ENCODE results near the gene PKD2L2.
"Not testable (repeated sequence)": the region's sequence is repeated elsewhere in the genome, so short reads cannot be mapped to it uniquely, and the experiment has no call there.

Gene PKD2L2

DNA sequence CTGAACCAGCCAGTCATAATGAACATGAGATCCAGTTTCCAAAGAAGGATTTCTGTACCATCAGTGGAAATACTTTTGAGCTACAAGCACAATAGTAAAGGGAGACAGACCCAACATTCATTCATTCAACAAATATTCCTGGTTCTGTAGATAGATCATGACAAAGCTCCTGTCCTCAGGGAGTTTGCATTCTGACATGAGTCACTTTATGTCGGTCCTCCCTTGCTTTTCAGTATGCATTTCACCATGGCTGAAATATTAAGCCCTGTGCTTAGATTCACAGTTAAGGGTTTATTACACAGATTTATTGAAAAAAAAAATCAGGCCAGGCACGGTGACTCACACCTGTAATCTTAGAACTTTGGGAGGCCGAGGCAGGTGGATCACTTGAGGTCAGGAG lies 27.0 kb upstream of the PKD2L2 start:
- Histone ChIP-seq H3K4me3 (ENCODE audit: low read length in 2 of 2) (no peak overlapping the region), H3K27ac (ENCODE audit: low read length) (no peak overlapping the region), H3K36me3 (ENCODE audit: control insufficient read depth in 2 of 2, insufficient read depth in 2 of 2, low read length in 2 of 2) (no peaks in the 10 kb centered on the region), H3K27me3 (ENCODE audit: control insufficient read depth in 1 of 2, insufficient read depth in 2 of 2, low read length in 2 of 2) (no peaks in the 10 kb centered on the region), H3K9ac (ENCODE audit: low read length in 2 of 2) (no peak overlapping the region), H3K4me1 (ENCODE audit: control insufficient read depth, insufficient read depth, low read length) (no peaks in the 10 kb centered on the region), H3K9me3 (ENCODE audit: control insufficient read depth in 2 of 2, low read length in 2 of 2) (no peaks in the 10 kb centered on the region)

DNA sequence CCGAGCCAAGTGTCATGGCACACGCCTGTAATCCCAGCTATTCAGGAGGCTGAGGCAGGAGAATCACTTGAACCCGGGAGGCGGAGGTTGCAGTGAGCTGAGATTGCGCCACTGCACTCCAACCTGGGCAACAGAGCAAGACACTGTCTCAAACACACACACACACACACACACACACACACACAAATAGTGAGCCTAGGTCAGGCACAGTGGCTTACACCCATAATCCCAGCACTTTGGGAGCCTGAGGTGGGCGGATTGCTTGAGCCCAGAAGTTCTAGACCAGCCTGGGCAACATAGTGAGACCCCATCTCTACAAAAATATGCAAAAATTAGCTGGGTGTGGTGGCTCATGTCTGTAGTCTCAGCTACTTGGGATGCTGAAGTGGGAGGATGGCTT lies 25.6 kb upstream of the PKD2L2 start:
- not testable (repeated sequence) for H3K9ac ChIP-seq (ENCODE audit: low read length in 2 of 2); H3K27me3 ChIP-seq (ENCODE audit: control insufficient read depth in 1 of 2, insufficient read depth in 2 of 2, low read length in 2 of 2); H3K36me3 ChIP-seq (ENCODE audit: control insufficient read depth in 2 of 2, insufficient read depth in 2 of 2, low read length in 2 of 2); H3K9me3 ChIP-seq (ENCODE audit: control insufficient read depth in 2 of 2, low read length in 2 of 2); H3K4me1 ChIP-seq (ENCODE audit: control insufficient read depth, insufficient read depth, low read length); H3K4me3 ChIP-seq (ENCODE audit: low read length in 2 of 2); H3K27ac ChIP-seq (ENCODE audit: low read length)

DNA sequence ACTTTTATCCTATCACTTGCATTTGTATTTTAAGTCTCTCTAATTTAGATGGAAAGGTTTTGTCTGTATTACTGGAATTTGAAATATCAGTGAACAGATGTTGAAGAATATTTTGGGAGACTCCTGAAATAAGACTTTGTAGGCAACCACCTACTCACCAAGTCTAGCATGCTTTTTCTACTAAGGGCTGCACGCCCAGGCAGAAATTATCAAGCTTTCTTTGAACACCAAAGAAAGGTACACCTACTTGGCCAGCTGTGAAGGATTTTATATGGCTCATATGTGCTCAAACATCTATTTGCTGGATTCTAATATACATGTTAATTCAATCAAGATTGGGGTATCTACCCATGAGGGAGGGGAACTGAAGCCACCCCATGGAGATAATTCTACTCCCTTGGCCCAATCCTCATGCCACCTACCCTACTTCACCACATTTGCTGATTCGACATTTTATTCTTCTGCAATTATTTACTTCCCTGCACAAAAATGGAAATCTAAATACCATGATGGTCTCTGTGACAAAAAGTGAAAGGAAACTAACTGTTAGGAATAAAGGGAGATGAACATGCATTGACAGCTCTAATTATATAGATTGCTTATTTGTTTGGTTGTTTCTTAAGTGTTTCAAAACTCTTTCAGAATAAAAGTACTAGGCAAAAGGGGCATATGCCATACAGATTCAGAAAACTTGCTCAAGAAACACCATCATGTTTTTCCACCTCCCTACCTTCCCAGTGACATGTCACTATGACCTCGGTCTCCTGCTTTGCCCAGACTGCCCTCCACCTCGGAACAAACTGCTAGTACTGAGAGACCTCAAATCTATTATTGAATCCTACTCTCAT lies 22.5 kb upstream of the PKD2L2 start:
- Histone ChIP-seq H3K27ac (ENCODE audit: low read length) (no peak overlapping the region), H3K4me1 (ENCODE audit: control insufficient read depth, insufficient read depth, low read length) (no peaks in the 10 kb centered on the region), H3K9ac (ENCODE audit: low read length in 2 of 2) (no peak overlapping the region), H3K36me3 (ENCODE audit: control insufficient read depth in 2 of 2, insufficient read depth in 2 of 2, low read length in 2 of 2) (no peaks in the 10 kb centered on the region), H3K27me3 (ENCODE audit: control insufficient read depth in 1 of 2, insufficient read depth in 2 of 2, low read length in 2 of 2) (no peaks in the 10 kb centered on the region), H3K4me3 (ENCODE audit: low read length in 2 of 2) (no peak overlapping the region), H3K9me3 (ENCODE audit: control insufficient read depth in 2 of 2, low read length in 2 of 2) (no peaks in the 10 kb centered on the region)

DNA sequence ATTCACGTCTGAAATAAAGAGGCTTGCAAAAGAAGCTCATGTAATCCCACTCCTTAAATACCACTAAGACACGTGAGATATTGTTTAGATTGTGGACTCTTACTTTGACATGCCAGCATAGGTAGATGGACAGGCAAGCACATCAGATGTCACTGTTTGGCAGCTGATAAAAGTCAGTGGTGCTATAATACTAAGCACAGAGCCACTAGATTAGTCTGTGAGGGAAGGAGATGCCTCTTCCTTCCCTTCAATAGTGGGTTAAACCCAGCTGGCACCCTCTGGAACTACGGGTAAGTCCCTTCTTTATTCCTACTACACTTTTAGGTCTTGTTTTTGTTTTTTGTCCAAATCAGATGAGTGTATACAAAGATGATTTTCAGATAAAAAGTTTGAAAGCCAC lies 21.6 kb upstream of the PKD2L2 start, which contains the start of gene MYOT:
Gene MYOT (plus strand): TSS at position 197 of the 400 bp plus-strand sequence. CDS start 2,792 bp downstream, outside the sequence.
- no peaks in the 10 kb centered on the region for H3K27me3 ChIP-seq (ENCODE audit: control insufficient read depth in 1 of 2, insufficient read depth in 2 of 2, low read length in 2 of 2)
- no peak within 1 kb of the TSS for H3K4me3 ChIP-seq (ENCODE audit: low read length in 2 of 2)
- H3K9me3 ChIP-seq (ENCODE audit: control insufficient read depth in 2 of 2, low read length in 2 of 2): no peaks in the 10 kb centered on the region
- no peaks in the 10 kb centered on the region for H3K36me3 ChIP-seq (ENCODE audit: control insufficient read depth in 2 of 2, insufficient read depth in 2 of 2, low read length in 2 of 2)
- H3K27ac ChIP-seq (ENCODE audit: low read length): no peak within 1 kb of the TSS
- H3K4me1 ChIP-seq (ENCODE audit: control insufficient read depth, insufficient read depth, low read length): no peaks in the 10 kb centered on the region
- no peak within 1 kb of the TSS for H3K9ac ChIP-seq (ENCODE audit: low read length in 2 of 2)

DNA sequence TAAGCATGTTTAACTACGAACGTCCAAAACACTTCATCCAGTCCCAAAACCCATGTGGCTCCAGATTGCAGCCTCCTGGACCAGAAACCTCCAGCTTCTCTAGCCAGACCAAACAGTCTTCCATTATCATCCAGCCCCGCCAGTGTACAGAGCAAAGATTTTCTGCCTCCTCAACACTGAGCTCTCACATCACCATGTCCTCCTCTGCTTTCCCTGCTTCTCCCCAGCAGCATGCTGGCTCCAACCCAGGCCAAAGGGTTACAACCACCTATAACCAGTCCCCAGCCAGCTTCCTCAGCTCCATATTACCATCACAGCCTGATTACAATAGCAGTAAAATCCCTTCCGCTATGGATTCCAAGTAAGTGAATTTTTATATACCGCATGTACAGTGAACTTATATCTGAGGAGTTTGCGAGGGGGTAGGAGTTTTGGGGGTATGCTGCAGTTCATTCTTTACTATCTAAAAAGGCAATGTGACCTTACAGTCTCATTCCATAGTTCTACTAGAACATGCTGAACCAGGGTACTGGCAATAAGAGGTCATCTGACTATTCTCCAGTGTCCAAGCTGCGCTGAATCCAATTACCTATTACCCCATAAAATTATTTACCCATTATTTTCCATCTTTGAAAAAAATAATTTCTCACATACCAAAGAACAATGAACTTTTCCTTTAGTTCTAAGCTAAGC lies 18.5 kb upstream of the PKD2L2 start:
- Histone ChIP-seq H3K9me3 (ENCODE audit: control insufficient read depth in 2 of 2, low read length in 2 of 2) (no peaks in the 10 kb centered on the region), H3K9ac (ENCODE audit: low read length in 2 of 2) (no peak overlapping the region), H3K4me1 (ENCODE audit: control insufficient read depth, insufficient read depth, low read length) (no peaks in the 10 kb centered on the region), H3K27ac (ENCODE audit: low read length) (no peak overlapping the region), H3K27me3 (ENCODE audit: control insufficient read depth in 1 of 2, insufficient read depth in 2 of 2, low read length in 2 of 2) (no peaks in the 10 kb centered on the region), H3K4me3 (ENCODE audit: low read length in 2 of 2) (no peak overlapping the region), H3K36me3 (ENCODE audit: control insufficient read depth in 2 of 2, insufficient read depth in 2 of 2, low read length in 2 of 2) (no peaks in the 10 kb centered on the region)

DNA sequence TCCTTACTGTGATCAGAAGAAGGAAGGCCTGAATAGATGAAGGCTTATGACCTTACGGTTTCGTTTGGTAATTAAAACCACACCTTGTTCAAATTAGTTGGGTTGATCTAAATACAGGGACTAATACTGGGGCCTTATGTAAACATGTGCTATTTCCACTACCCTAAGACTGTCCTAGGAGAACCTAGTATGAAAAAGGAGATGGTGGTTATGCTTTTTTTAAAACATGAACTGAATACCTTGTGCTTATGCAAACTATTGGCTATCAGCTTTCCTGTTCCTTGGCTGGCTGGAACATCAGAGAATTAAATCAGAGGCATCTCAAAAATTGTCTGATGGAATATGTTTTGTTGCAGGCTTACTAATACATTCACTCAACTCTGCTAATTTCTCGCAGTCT lies 17.7 kb upstream of the PKD2L2 start:
- Histone ChIP-seq H3K4me1 (ENCODE audit: control insufficient read depth, insufficient read depth, low read length) (no peaks in the 10 kb centered on the region), H3K36me3 (ENCODE audit: control insufficient read depth in 2 of 2, insufficient read depth in 2 of 2, low read length in 2 of 2) (no peaks in the 10 kb centered on the region), H3K27me3 (ENCODE audit: control insufficient read depth in 1 of 2, insufficient read depth in 2 of 2, low read length in 2 of 2) (no peaks in the 10 kb centered on the region), H3K27ac (ENCODE audit: low read length) (no peak overlapping the region), H3K4me3 (ENCODE audit: low read length in 2 of 2) (no peak overlapping the region), H3K9me3 (ENCODE audit: control insufficient read depth in 2 of 2, low read length in 2 of 2) (no peaks in the 10 kb centered on the region), H3K9ac (ENCODE audit: low read length in 2 of 2) (no peak overlapping the region)

DNA sequence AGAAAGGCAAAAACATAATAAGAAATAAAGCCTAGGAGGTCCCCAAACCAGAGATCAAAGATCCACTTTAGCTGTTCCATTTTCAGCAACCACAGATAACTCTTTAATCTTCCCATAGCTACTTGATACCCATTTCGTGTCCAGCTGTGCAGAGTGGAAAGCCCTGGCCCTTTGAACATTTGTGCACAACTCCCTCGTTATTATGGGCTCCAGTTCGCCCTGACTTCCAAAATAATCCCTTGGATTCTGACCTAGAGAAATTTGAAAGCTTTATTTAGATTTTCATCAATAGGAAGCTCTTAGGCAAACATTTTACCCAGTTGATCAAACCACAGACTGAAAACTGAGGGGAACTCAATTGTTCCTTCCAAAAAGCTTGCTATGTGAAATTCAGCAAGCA lies 16.8 kb upstream of the PKD2L2 start:
- H3K27me3 ChIP-seq (ENCODE audit: control insufficient read depth in 1 of 2, insufficient read depth in 2 of 2, low read length in 2 of 2): no peaks in the 10 kb centered on the region
- no peaks in the 10 kb centered on the region for H3K4me1 ChIP-seq (ENCODE audit: control insufficient read depth, insufficient read depth, low read length)
- H3K27ac ChIP-seq (ENCODE audit: low read length): no peak overlapping the region
- H3K9ac ChIP-seq (ENCODE audit: low read length in 2 of 2): no peak overlapping the region
- no peaks in the 10 kb centered on the region for H3K9me3 ChIP-seq (ENCODE audit: control insufficient read depth in 2 of 2, low read length in 2 of 2)
- no peak overlapping the region for H3K4me3 ChIP-seq (ENCODE audit: low read length in 2 of 2)
- H3K36me3 ChIP-seq (ENCODE audit: control insufficient read depth in 2 of 2, insufficient read depth in 2 of 2, low read length in 2 of 2): no peaks in the 10 kb centered on the region

DNA sequence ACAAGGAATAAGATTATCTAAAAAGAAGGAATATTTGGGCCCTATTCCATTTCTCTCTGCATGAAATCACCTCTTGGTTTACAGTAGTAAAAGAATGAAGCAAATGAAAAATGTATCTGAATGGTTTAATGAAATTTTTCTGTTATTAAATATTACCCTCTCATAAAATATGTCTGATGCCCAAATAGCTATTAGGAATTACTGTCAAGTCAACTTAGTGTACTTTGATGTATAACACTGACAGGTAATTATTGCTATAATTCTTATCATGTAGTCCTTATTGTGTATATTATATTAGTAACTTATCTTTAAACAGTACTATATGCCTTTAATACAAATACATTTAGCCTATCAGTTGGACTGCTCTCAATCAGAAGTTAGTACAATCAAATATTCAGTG lies 13.2 kb upstream of the PKD2L2 start:
- no peaks in the 10 kb centered on the region for H3K27me3 ChIP-seq (ENCODE audit: control insufficient read depth in 1 of 2, insufficient read depth in 2 of 2, low read length in 2 of 2)
- no peak overlapping the region for H3K9ac ChIP-seq (ENCODE audit: low read length in 2 of 2)
- no peak overlapping the region for H3K27ac ChIP-seq (ENCODE audit: low read length)
- no peak overlapping the region for H3K4me3 ChIP-seq (ENCODE audit: low read length in 2 of 2)
- H3K4me1 ChIP-seq (ENCODE audit: control insufficient read depth, insufficient read depth, low read length): no peaks in the 10 kb centered on the region
- no peaks in the 10 kb centered on the region for H3K9me3 ChIP-seq (ENCODE audit: control insufficient read depth in 2 of 2, low read length in 2 of 2)
- H3K36me3 ChIP-seq (ENCODE audit: control insufficient read depth in 2 of 2, insufficient read depth in 2 of 2, low read length in 2 of 2): no peaks in the 10 kb centered on the region

DNA sequence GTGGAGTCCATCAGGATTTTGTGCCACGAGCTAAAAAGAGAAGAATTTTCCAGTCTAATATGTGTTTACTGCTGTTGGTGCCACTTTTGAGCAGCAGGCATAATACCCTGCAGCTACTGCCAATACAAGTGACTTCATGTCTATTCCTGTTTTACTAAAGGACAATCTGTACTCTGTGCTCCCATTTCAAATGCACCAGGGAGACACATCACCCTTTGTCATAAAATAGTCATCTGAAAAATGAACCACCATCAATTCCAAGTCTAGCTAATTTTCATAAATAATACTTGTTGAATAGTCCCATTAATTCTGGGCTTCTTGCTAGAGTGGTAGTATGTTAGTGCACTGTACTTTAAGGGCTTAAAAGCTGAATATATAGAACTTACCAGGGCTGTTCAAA lies 8.9 kb upstream of the PKD2L2 start:
- H3K4me1 ChIP-seq (ENCODE audit: control insufficient read depth, insufficient read depth, low read length): no peaks in the 10 kb centered on the region
- no peak overlapping the region for H3K9ac ChIP-seq (ENCODE audit: low read length in 2 of 2)
- no peaks in the 10 kb centered on the region for H3K9me3 ChIP-seq (ENCODE audit: control insufficient read depth in 2 of 2, low read length in 2 of 2)
- no peak overlapping the region for H3K4me3 ChIP-seq (ENCODE audit: low read length in 2 of 2)
- no peaks in the 10 kb centered on the region for H3K27me3 ChIP-seq (ENCODE audit: control insufficient read depth in 1 of 2, insufficient read depth in 2 of 2, low read length in 2 of 2)
- H3K27ac ChIP-seq (ENCODE audit: low read length): no peak overlapping the region
- no peaks in the 10 kb centered on the region for H3K36me3 ChIP-seq (ENCODE audit: control insufficient read depth in 2 of 2, insufficient read depth in 2 of 2, low read length in 2 of 2)

DNA sequence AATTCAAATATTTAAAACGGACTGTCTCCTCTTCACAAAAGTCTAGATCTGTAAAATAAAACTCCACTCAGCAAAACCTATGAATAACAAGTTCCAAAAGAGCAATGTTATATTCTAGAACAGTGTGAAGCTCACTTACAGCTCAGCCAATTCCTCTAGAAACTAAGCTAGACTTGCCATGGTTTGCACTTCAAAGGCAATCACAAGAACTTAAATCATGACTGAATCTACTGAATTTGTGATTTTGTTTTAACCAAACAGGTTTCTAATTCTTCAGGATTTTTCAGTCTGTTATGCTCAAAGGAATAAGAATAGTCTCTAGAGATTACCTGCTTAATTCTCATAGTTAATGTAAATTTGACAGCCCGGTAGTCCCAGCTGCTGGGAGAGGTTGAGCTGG lies 1.4 kb upstream of the PKD2L2 start:
- H3K36me3 ChIP-seq (ENCODE audit: control insufficient read depth in 2 of 2, insufficient read depth in 2 of 2, low read length in 2 of 2): no peaks in the 10 kb centered on the region
- H3K27ac ChIP-seq (ENCODE audit: low read length): no peak overlapping the region
- peaks cover 8% of the 10 kb centered on the region for H3K4me1 ChIP-seq (ENCODE audit: control insufficient read depth, insufficient read depth, low read length)
- no peak overlapping the region for H3K4me3 ChIP-seq (ENCODE audit: low read length in 2 of 2)
- no peak overlapping the region for H3K9ac ChIP-seq (ENCODE audit: low read length in 2 of 2)
- no peaks in the 10 kb centered on the region for H3K9me3 ChIP-seq (ENCODE audit: control insufficient read depth in 2 of 2, low read length in 2 of 2)
- H3K27me3 ChIP-seq (ENCODE audit: control insufficient read depth in 1 of 2, insufficient read depth in 2 of 2, low read length in 2 of 2): no peaks in the 10 kb centered on the region

DNA sequence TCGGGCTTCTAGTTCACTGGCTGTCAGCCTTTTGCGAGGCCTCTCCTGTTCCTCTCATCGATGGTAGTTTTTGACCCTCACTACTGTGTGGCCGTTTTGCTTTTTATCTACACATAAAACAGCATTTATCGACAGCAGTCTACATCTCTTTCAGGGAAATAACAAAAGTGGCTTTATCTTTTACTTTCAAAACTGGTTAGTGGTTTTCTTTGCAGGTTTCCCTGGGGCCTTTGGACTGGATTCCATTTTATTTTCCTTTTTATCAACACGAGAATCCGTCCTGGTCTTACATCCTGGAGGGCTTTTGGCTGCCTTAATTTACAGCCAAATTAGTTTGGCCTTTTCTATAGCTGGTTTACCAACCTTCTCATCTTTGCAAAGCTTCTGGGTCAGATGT lies 793 bp upstream of the PKD2L2 start:
- Histone ChIP-seq H3K36me3 (ENCODE audit: control insufficient read depth in 2 of 2, insufficient read depth in 2 of 2, low read length in 2 of 2) (no peaks in the 10 kb centered on the region), H3K4me3 (ENCODE audit: low read length in 2 of 2) (peak overlapping the region; percentile 49 to 79), H3K9ac (ENCODE audit: low read length in 2 of 2) (peak overlapping the region in 1 of 2 donors; percentile 62), H3K9me3 (ENCODE audit: control insufficient read depth in 2 of 2, low read length in 2 of 2) (no peaks in the 10 kb centered on the region), H3K27me3 (ENCODE audit: control insufficient read depth in 1 of 2, insufficient read depth in 2 of 2, low read length in 2 of 2) (no peaks in the 10 kb centered on the region), H3K27ac (ENCODE audit: low read length) (peak overlapping the region; percentile 67), H3K4me1 (ENCODE audit: control insufficient read depth, insufficient read depth, low read length) (peaks cover 8% of the 10 kb centered on the region)

Measured in stomach smooth muscle (tissue), 2 donors.